ENCODE data around the gene RHOV.

DNA sequence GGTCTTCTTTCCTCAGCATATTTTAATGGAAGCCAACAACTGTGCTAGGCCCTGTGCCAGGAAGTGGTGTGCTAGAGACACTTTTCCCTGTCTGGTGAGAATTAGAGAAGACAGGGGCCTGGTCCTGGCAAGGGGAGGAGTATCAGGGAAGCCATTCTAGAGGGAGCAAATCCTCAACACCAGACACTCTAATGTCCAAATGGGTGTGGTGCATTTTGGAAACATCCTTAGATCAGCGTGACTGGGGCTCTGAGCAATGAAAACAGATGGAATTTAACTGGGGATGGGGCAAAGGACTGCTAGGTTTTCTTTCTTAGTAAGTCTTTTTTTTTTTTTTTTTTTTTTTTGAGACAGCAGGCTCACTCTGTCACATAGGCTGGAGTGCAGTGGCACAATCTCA, 12.6 kb upstream of the RHOV start:
- no peak for TF ChIP-seq NFRKB (IDR thresholded peaks at IDR 0.05)
- no peak for TF ChIP-seq BHLHE40 (IDR thresholded peaks at IDR 0.05; ENCODE audit: borderline replicate concordance)
- TF ChIP-seq SP1 (IDR thresholded peaks at IDR 0.05), result no peak
- no peak for TF ChIP-seq L3MBTL2 (conservative IDR thresholded peaks at IDR 0.05)
- TF ChIP-seq TARDBP (IDR thresholded peaks at IDR 0.05), result no peak
- no peak for TF ChIP-seq SUZ12 (IDR thresholded peaks at IDR 0.05)
- no peak for TF ChIP-seq FOXM1 (IDR thresholded peaks at IDR 0.05; ENCODE audit: borderline replicate concordance)
- no peak for TF ChIP-seq CTBP1 (IDR thresholded peaks at IDR 0.05; ENCODE audit: borderline replicate concordance)
- TF ChIP-seq LEF1 (IDR thresholded peaks at IDR 0.05; ENCODE audit: borderline replicate concordance), result no peak
- TF ChIP-seq, protein P1, sequence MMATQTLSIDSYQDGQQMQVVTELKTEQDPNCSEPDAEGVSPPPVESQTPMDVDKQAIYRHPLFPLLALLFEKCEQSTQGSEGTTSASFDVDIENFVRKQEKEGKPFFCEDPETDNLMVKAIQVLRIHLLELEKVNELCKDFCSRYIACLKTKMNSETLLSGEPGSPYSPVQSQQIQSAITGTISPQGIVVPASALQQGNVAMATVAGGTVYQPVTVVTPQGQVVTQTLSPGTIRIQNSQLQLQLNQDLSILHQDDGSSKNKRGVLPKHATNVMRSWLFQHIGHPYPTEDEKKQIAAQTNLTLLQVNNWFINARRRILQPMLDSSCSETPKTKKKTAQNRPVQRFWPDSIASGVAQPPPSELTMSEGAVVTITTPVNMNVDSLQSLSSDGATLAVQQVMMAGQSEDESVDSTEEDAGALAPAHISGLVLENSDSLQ (IDR thresholded peaks at IDR 0.05), result no peak
- TF ChIP-seq ELF4 (IDR thresholded peaks at IDR 0.05), result no peak
- TF ChIP-seq FOXK2 (IDR thresholded peaks at IDR 0.05), result no peak

Data from HEK293T (cell line).